D721Med (cell line): ENCODE measurements around the gene C22orf39.

Experiments used
- DNase-seq: peaks from one replicate; pipeline ENCODE4 v3.0.0; 2011; ENCODE audit warnings: low spot score; ENCODE audit not compliant: insufficient read length
- FAIRE-seq: peaks from 2 replicates; lab custom pipeline; 2011; peaks lifted over from hg19 to GRCh38; lab: Jason Lieb, UNC
- CTCF ChIP-seq: IDR thresholded peaks from 2 replicates; pipeline ENCODE4 v1.5.1; 2012; ENCODE audit warnings: mild to moderate bottlenecking, control low read depth; ENCODE audit not compliant: insufficient read depth; ENCODE audit errors: missing control alignments

Gene C22orf39

GRCh38 chr22:19411690-19412045 lies 35.8 kb downstream of the C22orf39 start:
- no peak for TF ChIP-seq CTCF

GRCh38 chr22:19410941-19411689 lies 36.4 kb downstream of the C22orf39 start:
- no peak for TF ChIP-seq CTCF
- FAIRE-seq (no peak), DNase-seq (no peak)

More at GRCh38 chr22:19411690-19412045, 35.8 kb downstream of the C22orf39 start:
- DNase-seq (no peak), FAIRE-seq (no peak)

- DNase-seq (no peak), FAIRE-seq (no peak)
Measured at GRCh38 chr22:19407649-19408606, 39.6 kb downstream of the C22orf39 start.

GRCh38 chr22:19406846-19407245 lies 40.7 kb downstream of the C22orf39 start:
- DNase-seq (no peak), FAIRE-seq (no peak)
- TF ChIP-seq CTCF: no peak

More at GRCh38 chr22:19407649-19408606, 39.6 kb downstream of the C22orf39 start:
- no peak for TF ChIP-seq CTCF

- TF ChIP-seq CTCF: no peak
- DNase-seq: no peak
- no peak for FAIRE-seq
Measured at GRCh38 chr22:19406281-19406811, 41.2 kb downstream of the C22orf39 start.

- FAIRE-seq (no peak), DNase-seq (no peak)
- no peak for TF ChIP-seq CTCF
Measured at GRCh38 chr22:19405652-19406051, 41.9 kb downstream of the C22orf39 start.
